ENCODE measurements around the gene CRYBB2. TPM values are rescaled to one million over a fixed set of nuclear protein-coding genes. Genes with fewer than 3 reads are reported as not detected.

The CRYBB2 gene
- total and polyA plus RNA-seq, 2 experiments from 2014 or later = not detected

- H3K27ac ChIP-seq = no peak overlapping the region
- no peaks in the 10 kb centered on the region for H3K4me1 ChIP-seq (ENCODE audit: low read depth)
- no peaks in the 10 kb centered on the region for H3K9me3 ChIP-seq (ENCODE audit: low read depth)
- no peak for TF ChIP-seq CTCF (IDR thresholded peaks at IDR 0.05; ENCODE audit: low read depth, low read length)
- no peaks in the 10 kb centered on the region for H3K36me3 ChIP-seq
- H3K27me3 ChIP-seq = no peaks in the 10 kb centered on the region
- DNase-seq (ENCODE audit: low read depth in 1 of 2, low spot score in 1 of 2) = no peak
- H3K4me3 ChIP-seq = no peak overlapping the region
Observed at GRCh38 chr22:25206998-25207397, 12.4 kb upstream of the CRYBB2 start.

DNA sequence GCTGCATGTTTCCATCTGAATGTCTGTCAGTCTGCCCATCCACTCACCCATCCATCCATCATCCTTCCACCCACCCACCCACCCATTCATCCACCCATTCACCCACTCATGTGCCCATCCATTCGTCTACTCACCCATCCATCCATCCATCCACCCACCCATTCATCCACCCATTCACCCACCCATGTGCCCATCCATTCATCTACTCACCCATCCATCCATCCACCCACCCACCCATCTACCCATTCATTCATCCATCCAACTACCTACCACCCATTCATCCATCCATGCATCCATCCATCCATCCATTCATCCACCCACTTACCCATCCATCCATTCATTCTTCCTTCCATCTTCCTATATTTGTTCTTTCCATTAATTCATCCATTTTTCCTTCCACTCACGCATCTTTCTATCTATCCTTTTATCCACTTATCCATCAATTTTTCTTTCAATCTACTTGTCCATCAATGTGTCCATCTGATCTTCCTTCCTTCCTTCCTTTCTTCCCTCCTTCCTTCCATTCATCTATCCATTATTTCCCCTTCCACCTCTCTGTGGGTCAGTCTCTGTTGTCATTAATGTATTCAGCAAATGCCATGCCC, 11.8 kb upstream of the CRYBB2 start:
- H3K27ac ChIP-seq = no peak overlapping the region
- H3K9me3 ChIP-seq (ENCODE audit: low read depth) = no peaks in the 10 kb centered on the region
- no peaks in the 10 kb centered on the region for H3K36me3 ChIP-seq
- H3K4me3 ChIP-seq = no peak overlapping the region
- H3K4me1 ChIP-seq (ENCODE audit: low read depth) = no peaks in the 10 kb centered on the region
- no peaks in the 10 kb centered on the region for H3K27me3 ChIP-seq
- no peak for DNase-seq (ENCODE audit: low read depth in 1 of 2, low spot score in 1 of 2)
- TF ChIP-seq CTCF (IDR thresholded peaks at IDR 0.05; ENCODE audit: low read depth, low read length) = no peak

DNA sequence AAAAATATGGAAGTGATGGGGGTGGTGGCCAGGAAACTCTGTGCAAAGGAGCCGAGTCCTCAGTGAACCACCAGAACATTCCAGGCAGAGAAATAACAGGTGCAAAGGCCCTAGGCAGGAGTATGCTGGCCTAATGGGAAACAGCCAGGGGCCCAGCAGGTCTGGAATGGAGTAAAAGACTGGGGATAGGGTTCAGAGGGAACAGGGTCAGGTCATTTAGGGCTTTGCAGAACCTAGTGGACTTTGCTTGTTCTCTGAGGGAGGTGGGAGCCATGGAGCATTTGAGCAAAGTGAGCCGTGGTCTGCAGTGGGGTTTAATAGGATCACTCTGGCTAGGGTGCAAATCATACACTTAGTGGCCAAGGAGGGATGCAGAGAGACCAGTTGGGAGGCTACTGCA, 11.1 kb upstream of the CRYBB2 start:
- Histone ChIP-seq H3K9me3 (ENCODE audit: low read depth) (no peaks in the 10 kb centered on the region), H3K4me1 (ENCODE audit: low read depth) (no peaks in the 10 kb centered on the region), H3K27me3 (no peaks in the 10 kb centered on the region), H3K36me3 (no peaks in the 10 kb centered on the region), H3K27ac (no peak overlapping the region), H3K4me3 (no peak overlapping the region)
- no peak for DNase-seq (ENCODE audit: low read depth in 1 of 2, low spot score in 1 of 2)
- TF ChIP-seq CTCF (IDR thresholded peaks at IDR 0.05; ENCODE audit: low read depth, low read length) = no peak

DNA sequence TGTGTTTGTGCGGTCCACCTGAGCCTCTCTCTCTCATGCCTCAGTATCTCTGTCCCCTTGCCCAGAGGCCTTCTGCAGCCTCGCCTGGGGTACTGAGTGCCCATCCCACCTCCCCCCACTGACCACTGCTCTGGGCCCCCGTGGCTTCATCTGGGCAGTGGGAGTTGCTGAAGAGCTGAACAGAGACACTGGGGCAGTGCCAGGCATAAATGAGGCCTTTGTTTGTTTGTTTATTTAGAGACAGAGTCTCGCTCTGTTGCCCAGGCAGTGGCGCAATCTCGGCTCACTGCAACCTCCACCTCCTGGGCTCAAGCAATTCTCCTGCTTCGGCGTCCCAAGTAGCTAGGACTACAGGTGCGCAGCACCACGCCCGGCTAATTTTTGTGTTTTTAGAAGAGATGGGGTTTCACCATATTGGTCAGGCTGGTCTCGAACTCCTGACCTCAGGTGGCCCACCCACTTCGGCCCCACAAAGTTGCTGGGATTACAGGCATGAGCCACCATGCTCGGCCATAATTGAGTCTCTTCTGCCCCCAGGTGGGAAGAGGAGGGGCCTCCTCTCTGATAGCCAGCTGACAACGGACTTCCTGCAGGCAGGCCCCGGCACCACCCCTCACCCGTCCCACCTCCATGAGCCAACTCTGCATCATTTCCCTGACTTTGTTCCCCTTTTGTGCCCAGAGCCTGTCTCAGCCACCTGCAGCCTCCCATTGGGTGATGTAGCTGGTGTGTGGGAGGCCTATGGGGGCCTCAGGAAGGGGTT, 10.5 kb upstream of the CRYBB2 start:
- no peak overlapping the region for H3K27ac ChIP-seq
- no peak for TF ChIP-seq CTCF (IDR thresholded peaks at IDR 0.05; ENCODE audit: low read depth, low read length)
- H3K36me3 ChIP-seq = no peaks in the 10 kb centered on the region
- no peak for DNase-seq (ENCODE audit: low read depth in 1 of 2, low spot score in 1 of 2)
- H3K4me3 ChIP-seq = no peak overlapping the region
- H3K9me3 ChIP-seq (ENCODE audit: low read depth) = no peaks in the 10 kb centered on the region
- H3K4me1 ChIP-seq (ENCODE audit: low read depth) = no peaks in the 10 kb centered on the region
- no peaks in the 10 kb centered on the region for H3K27me3 ChIP-seq

DNA sequence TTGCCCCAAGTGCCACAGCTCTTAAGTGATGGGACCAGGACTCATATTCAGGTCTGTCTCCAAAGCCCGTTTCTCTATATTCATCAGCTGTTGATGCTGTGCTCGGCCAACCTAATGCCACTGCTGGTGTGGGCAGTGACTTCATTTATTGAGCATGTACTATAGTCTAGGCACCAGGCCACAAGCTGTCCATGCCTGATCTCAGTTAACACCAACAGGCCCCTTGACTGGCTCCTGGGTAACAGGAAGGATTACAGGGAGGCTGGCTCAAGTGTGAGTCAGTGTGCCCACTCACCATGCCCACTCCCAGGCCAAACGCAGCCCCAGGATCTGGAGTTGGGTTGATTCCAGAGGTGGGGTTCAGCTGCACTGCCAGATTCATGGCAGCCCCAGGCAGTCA, 8.6 kb upstream of the CRYBB2 start:
- TF ChIP-seq CTCF (IDR thresholded peaks at IDR 0.05; ENCODE audit: low read depth, low read length) = no peak
- DNase-seq (ENCODE audit: low read depth in 1 of 2, low spot score in 1 of 2) = no peak

More for the DNA sequence above, 8.6 kb upstream of the CRYBB2 start:
- H3K27ac ChIP-seq = no peak overlapping the region
- no peaks in the 10 kb centered on the region for H3K27me3 ChIP-seq
- H3K4me3 ChIP-seq = no peak overlapping the region
- no peaks in the 10 kb centered on the region for H3K9me3 ChIP-seq (ENCODE audit: low read depth)
- no peaks in the 10 kb centered on the region for H3K4me1 ChIP-seq (ENCODE audit: low read depth)
- no peaks in the 10 kb centered on the region for H3K36me3 ChIP-seq
